Fibroblast of pulmonary artery (primary cell): ENCODE measurements around the gene HOXA4.

Experiments used
- DNase-seq: peaks from one replicate; pipeline ENCODE4 v3.0.0-alpha.2; 2010; ENCODE audit warnings: low read depth
- H3K4me3 ChIP-seq: replicated peaks from 2 replicates; pipeline ENCODE4 v1.5.1; 2011; ENCODE audit warnings: low read depth, mild to moderate bottlenecking, control low read depth, low read length, moderate library complexity
- TF ChIP-seq, protein P1 (sequence below): IDR thresholded peaks from 2 replicates; pipeline ENCODE4 v1.5.1; 2011; ENCODE audit warnings: mild to moderate bottlenecking, control low read depth, low read length, inconsistent platforms; ENCODE audit errors: missing control alignments

The HOXA4 gene

DNA sequence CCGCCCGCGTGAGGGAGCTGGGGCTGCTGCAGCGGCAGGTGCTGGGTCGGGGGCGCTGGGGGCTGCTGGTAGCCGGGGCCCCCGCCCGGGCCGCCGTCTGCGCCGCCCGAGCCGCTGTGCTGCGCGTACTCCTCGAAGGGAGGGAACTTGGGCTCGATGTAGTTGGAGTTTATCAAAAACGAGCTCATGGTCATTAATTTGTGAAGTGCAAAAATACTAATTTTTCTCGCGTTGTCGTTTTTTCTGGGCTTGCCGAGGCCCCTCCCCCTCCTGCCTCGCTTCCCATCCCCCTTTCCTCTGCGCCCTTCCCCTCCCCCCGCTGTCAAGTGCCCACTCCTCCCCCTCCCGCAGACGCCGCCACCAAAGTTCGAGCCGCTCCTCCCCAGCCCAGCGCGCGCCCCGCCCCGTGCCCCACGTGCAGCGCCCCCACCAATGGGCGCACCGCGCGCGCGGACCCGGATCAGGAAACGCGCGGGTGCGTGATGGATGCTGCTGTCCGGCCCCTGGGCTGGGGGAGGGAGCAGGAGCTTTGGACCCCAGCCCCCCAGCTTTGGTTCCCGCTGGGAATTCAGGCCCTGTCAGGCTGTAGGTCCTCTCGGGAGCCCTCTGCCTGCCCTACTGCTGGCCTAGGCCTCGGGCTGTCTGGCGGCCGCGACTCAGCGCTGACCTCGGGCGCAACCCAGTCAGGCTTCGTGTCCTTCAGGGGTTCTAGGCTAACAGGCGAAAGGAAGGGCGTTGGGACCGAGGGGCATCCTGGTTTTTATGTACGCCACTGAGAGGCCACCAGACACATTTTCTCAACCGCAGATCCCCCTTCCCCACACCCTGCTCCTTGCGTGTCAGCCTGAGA, at the start of gene HOXA4:
Gene HOXA4, minus strand, starts transcription at position 218 of the 850 bp plus-strand sequence. Its CDS starts 24 bp downstream, at position 194.
- TF ChIP-seq, protein P1, sequence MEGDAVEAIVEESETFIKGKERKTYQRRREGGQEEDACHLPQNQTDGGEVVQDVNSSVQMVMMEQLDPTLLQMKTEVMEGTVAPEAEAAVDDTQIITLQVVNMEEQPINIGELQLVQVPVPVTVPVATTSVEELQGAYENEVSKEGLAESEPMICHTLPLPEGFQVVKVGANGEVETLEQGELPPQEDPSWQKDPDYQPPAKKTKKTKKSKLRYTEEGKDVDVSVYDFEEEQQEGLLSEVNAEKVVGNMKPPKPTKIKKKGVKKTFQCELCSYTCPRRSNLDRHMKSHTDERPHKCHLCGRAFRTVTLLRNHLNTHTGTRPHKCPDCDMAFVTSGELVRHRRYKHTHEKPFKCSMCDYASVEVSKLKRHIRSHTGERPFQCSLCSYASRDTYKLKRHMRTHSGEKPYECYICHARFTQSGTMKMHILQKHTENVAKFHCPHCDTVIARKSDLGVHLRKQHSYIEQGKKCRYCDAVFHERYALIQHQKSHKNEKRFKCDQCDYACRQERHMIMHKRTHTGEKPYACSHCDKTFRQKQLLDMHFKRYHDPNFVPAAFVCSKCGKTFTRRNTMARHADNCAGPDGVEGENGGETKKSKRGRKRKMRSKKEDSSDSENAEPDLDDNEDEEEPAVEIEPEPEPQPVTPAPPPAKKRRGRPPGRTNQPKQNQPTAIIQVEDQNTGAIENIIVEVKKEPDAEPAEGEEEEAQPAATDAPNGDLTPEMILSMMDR = no peak
- H3K4me3 ChIP-seq = peak within 1 kb of the TSS; percentile 46
- peak; percentile 53 for DNase-seq

DNA sequence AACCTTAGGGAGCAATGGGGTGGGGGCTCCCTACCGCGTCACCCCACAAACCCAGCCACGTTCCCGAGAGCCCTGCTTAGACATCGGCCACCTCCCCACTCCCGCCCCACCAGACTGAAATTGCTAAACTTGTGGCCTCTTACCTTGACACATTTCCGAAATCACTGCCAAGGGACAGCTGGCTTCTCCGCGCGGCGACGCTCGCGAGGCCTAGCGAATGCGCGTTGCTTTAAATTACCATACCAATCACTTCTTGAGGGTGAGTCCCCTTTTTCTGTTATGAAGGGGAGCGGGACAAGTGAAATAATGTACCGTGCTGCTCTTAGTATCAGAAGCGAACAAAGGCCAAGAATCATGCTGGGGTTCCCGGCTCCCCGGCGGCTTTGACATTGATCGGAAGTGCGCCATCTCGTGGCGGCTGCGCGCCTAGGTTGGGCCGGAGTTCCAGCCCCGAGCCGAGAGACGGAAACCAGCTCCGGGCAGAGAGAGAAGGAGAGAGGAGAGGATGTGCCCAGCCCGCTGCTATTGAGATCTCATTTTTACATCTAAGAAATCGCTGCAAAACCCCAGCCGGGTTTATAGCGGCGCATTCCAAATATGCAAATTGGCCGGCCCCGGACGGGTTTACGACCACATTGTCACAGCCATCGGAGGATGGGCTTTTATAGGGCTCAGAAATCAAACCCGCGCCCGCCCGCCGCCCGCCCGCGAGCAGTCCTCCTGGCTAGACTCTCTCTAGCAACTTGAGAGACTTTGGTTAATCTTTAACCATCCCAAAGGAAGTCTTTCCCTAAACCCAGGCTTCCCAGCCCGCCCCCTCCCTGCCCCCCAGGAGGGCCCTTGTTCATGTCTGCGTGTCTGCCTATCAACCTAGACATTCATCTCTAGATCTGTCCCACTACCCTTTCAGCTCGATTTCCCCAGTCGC, 49.2 kb upstream of the HOXA4 start:
- no peak overlapping the region for H3K4me3 ChIP-seq
- peak; percentile 43 for DNase-seq
- TF ChIP-seq, protein P1 = peak; percentile 64

DNA sequence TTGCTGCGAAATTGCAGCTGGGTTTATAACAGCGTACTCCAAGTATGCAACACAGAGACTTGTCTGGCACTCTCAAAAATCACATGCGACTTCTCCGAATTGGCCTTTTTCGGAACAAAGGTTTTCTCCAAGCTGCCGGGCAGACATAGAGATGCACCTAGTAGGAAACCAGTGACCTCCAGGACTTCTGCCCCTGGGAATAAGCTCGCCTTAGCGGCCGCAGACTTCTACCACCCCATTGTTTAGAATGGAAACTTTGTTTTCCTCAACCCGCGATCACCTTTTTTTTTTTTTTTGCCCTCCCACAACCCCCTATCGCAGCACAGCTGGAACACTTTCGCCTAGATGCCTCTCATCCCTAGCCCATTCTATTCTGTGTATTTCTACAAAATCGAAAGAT, 48.5 kb upstream of the HOXA4 start:
- DNase-seq = no peak
- TF ChIP-seq, protein P1 = no peak
- no peak overlapping the region for H3K4me3 ChIP-seq

DNA sequence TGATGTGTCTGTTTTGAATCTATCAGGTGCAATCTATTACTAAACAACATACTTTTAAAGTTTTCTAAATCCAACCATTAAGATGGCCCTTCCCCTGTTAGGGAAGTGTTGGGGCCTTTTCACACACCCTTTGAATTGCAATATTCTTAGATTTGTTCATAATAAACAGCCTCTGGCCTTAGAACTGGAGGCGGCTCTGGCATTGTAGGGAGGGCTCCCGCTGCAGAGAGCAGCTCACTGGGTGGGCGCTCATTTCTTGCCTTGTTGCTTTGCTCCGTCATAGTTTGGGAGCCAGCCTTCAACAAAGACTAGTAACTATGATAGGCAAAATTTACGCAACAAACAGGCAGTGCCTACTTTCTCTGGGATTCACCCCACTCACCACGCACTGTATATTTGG, 47.8 kb upstream of the HOXA4 start:
- TF ChIP-seq, protein P1 = no peak
- DNase-seq = no peak
- no peak overlapping the region for H3K4me3 ChIP-seq

DNA sequence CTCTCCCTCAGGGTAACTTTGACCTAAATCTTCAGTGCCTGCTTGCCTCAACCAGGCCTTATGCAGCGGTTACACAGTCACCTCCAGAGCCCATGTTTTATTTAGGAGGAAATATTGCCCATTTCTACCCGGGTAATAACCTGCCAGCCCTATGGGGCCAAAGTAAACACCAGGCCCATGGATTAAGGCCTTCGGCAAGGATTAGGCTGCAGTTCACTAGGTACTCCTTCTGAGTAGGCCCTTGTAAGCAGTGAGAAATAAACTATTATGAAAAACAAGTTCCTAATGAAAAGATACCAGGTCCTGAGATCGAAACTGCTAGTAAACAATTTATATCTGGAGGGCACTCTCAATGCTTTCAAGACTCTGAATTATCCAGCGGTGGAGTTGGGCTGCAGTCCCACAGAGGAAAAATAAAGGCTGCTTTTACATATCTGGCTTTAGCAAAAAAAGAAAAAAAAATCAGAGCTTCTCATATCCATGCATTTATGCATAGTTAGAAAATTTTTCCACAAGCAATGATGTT, 47.3 kb upstream of the HOXA4 start:
- no peak overlapping the region for H3K4me3 ChIP-seq

More for the DNA sequence above, 47.3 kb upstream of the HOXA4 start:
- TF ChIP-seq, protein P1 = no peak
- no peak for DNase-seq
